DND-41 (cell line): ENCODE data around the gene TMEM252.
A peak's percentile ranks its signal among the peaks of the same experiment; 100 is the strongest.

Experiments
- ATAC-seq: fragments of 200-7000 bp; cut with Tn5 transposase; 3 replicates; pipeline ENCODE4 v1.9.1; 2021; ENCODE audit warnings: low read depth; ENCODE audit not compliant: insufficient read depth
- DNase-seq: peaks from one replicate; pipeline ENCODE4 v3.0.0-alpha.2; 2020
- H2AFZ ChIP-seq: 2 replicates; pipeline ENCODE4 v1.6.0; 2012; ENCODE audit warnings: low read depth, low read length
- H3K27ac ChIP-seq: 2 replicates; pipeline ENCODE4 v1.5.1; 2012; ENCODE audit warnings: low read length, inconsistent platforms
- H3K27me3 ChIP-seq: fragments of 200-600 bp; sonication (generic); 2 replicates; pipeline ENCODE4 v1.6.0; 2012; ENCODE audit warnings: low read length, mild to moderate bottlenecking, inconsistent platforms; ENCODE audit not compliant: insufficient read depth, poor library complexity
- H3K36me3 ChIP-seq: 2 replicates; pipeline ENCODE4 v1.5.1; 2012; ENCODE audit warnings: low read length, inconsistent platforms; ENCODE audit not compliant: insufficient read depth
- H3K4me1 ChIP-seq: 2 replicates; pipeline ENCODE4 v1.5.1; 2012; ENCODE audit warnings: mild to moderate bottlenecking, low read length; ENCODE audit not compliant: insufficient read depth
- H3K4me2 ChIP-seq: 2 replicates; pipeline ENCODE4 v1.6.0; 2012; ENCODE audit warnings: mild to moderate bottlenecking, moderate library complexity, low read length, inconsistent platforms; ENCODE audit not compliant: insufficient read depth
- H3K4me3 ChIP-seq, 2 experiments: fragments of 200-600 bp in 1 of 2; shearing (Covaris generic) in 1 of 2; 2 replicates each; pipeline ENCODE4 v1.5.1; 2012 to 2016; ENCODE audit warnings: inconsistent platforms in 2 of 2, low read length in 2 of 2, mild to moderate bottlenecking in 2 of 2, low read depth in 1 of 2, moderate library complexity in 1 of 2
- H3K79me2 ChIP-seq: 2 replicates; pipeline ENCODE4 v1.6.0; 2012; ENCODE audit warnings: low read length, inconsistent platforms; ENCODE audit not compliant: insufficient read depth
- H3K9ac ChIP-seq: 2 replicates; pipeline ENCODE4 v1.6.0; 2012; ENCODE audit warnings: low read depth, mild to moderate bottlenecking, inconsistent platforms, low read length, moderate library complexity
- H3K9me3 ChIP-seq: 2 replicates; pipeline ENCODE4 v1.5.1; 2012; ENCODE audit warnings: low read length, moderate library complexity, mild to moderate bottlenecking, inconsistent platforms; ENCODE audit not compliant: insufficient read depth, severe bottlenecking
- H4K20me1 ChIP-seq: 2 replicates; pipeline ENCODE4 v1.6.0; 2012; ENCODE audit warnings: low read length; ENCODE audit not compliant: insufficient read depth
- CTCF ChIP-seq: IDR thresholded peaks from 2 replicates; pipeline ENCODE4 v1.5.1; 2012; ENCODE audit warnings: borderline replicate concordance, low read length, moderate library complexity, mild to moderate bottlenecking; ENCODE audit not compliant: poor library complexity, severe bottlenecking; ENCODE audit errors: extremely low read depth
- EZH2 ChIP-seq: IDR thresholded peaks from 3 replicates; pipeline ENCODE4 v1.6.1; 2012; ENCODE audit warnings: borderline replicate concordance, low read depth, mild to moderate bottlenecking, moderate library complexity, low read length, inconsistent platforms; ENCODE audit not compliant: severe bottlenecking

Gene TMEM252

DNA sequence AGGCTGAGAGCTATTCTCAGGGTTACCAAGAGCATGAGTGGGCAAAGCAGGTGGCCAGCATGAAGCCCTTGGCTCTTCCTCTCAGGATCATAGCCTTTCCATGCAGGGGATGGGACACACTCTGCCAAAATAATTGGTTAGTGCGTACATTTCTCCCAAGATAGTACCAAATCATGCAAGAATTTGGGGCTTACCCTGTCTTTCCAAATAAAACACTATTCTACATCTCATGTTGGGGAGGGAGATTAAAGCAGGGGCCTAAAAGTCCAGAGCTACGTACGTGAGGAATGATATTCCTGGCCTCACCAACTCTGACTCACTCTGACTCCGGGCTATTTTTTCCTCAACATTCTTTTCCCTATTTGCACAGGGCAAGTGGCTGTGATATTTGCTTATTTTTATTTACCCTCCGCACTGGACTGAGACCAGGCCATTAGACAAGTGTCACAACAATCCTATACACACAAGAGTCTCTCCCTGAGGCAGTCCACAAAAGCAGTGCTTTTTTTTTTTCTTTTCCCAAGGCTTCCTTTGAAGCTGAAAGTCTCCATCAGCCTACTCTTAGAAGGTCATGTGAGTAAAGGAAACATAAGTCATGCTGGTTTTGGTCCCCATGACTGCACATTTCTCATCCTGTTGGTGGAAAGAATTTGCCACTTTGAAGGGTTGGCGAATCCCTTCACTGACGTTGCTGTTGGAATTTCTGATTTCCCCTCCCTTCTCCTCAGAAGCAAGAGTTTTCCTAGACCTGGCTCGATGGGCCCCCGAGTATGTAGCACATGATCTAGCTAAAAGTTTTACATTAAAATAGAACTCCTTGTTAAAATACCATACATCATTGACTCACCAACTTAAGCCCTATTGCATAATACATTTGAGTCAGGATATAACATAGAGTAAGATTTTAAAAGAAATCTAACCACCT lies 40.0 kb downstream of the TMEM252 start:
- Histone ChIP-seq H3K9ac (no peak overlapping the region), H3K9me3 (no peaks in the 10 kb centered on the region), H3K4me2 (no peak overlapping the region), H3K79me2 (no peaks in the 10 kb centered on the region), H2AFZ (no peak overlapping the region), H3K4me1 (0 out of 2 replicates have a peak, but pooled peaks cover 3% of the 10 kb centered on the region), H3K4me3 (no peak overlapping the region), H3K27ac (no peak overlapping the region), H3K36me3 (no peaks in the 10 kb centered on the region), H4K20me1 (no peaks in the 10 kb centered on the region), H3K27me3 (no peaks in the 10 kb centered on the region)
- ATAC-seq (no peak), DNase-seq (no peak)
- TF ChIP-seq CTCF (no peak), EZH2 (no peak)

DNA sequence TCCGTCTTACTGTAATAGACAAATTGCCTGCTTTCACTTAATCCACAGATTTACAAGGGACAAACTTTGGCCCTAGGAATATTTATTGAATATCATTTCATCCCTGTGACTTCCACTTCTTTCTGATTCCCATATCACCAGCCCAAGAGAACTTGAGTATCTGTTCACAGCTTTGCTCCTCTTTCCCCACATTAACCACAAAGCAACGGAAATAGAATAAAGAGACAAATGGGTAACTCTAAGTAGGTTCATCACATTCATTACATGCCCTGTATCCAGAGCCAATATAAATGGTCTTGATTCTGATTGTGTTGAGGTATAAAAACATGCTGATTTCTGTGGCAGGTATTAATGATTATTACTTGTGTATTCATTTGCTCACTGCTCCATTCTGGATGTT lies 41.9 kb downstream of the TMEM252 start:
- no peak for DNase-seq
- H3K27ac ChIP-seq = no peak overlapping the region
- H3K9me3 ChIP-seq = no peaks in the 10 kb centered on the region
- H3K4me2 ChIP-seq = no peak overlapping the region
- H3K9ac ChIP-seq = no peak overlapping the region
- H3K4me1 ChIP-seq = 0 out of 2 replicates have a peak, but pooled peaks cover 3% of the 10 kb centered on the region
- TF ChIP-seq CTCF (no peak), EZH2 (no peak)
- no peak overlapping the region for H3K4me3 ChIP-seq
- ATAC-seq = peak; percentile 68; the same call in 2 of the 3 replicates
- no peaks in the 10 kb centered on the region for H3K79me2 ChIP-seq
- no peaks in the 10 kb centered on the region for H3K36me3 ChIP-seq
- H2AFZ ChIP-seq = no peak overlapping the region
- H4K20me1 ChIP-seq = no peaks in the 10 kb centered on the region
- no peaks in the 10 kb centered on the region for H3K27me3 ChIP-seq

- no peak overlapping the region for H2AFZ ChIP-seq
Observed at GRCh38 chr9:68497629-68498028, 43.1 kb downstream of the TMEM252 start.

More at GRCh38 chr9:68497629-68498028, 43.1 kb downstream of the TMEM252 start:
- Histone ChIP-seq H4K20me1 (no peaks in the 10 kb centered on the region), H3K4me2 (no peak overlapping the region), H3K4me3 (no peak overlapping the region), H3K9me3 (no peaks in the 10 kb centered on the region), H3K27me3 (no peaks in the 10 kb centered on the region), H3K4me1 (0 out of 2 replicates have a peak, but pooled peaks cover 3% of the 10 kb centered on the region), H3K79me2 (no peaks in the 10 kb centered on the region), H3K36me3 (no peaks in the 10 kb centered on the region), H3K27ac (no peak overlapping the region), H3K9ac (no peak overlapping the region)
- ATAC-seq (no peak), DNase-seq (no peak)
- TF ChIP-seq CTCF (no peak), EZH2 (no peak)
